Measurements from ENCODE around the gene MUC5AC. TPM values are rescaled to one million over a fixed set of nuclear protein-coding genes. Genes with fewer than 3 reads are reported as not detected.

The MUC5AC gene
- total RNA-seq, 4 donors from 2014 or later: not detected

DNA sequence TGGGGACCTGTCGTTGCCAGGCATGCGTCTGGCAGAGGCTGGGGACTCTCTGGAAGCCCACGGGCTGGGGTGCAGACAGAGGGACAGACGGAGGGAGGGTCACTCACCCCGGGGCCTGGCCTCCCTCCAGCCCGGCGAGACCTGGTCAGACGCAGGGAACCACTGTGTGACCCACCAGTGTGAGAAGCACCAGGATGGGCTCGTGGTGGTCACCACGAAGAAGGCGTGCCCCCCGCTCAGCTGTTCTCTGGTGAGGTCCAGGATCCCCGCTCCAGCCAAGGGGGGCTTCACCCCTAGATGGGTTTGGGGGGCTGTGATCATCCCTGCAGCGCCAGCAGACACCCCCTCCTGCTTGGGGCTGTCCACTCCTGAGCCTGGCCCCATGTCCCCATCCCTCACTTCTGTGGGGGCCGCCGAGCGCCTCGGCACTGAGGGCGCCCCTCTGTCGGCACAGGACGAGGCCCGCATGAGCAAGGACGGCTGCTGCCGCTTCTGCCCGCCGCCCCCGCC, 41.5 kb downstream of the MUC5AC start:
- intact Hi-C loops (cut with DNase I): no loop called here
- no peaks in the 10 kb centered on the region for H3K9me3 ChIP-seq
- H3K27ac ChIP-seq: no peak overlapping the region
- WGBS, 2 donors: 70 to 77% methylated on average over 10 to 18 of the region's 27 CpGs
- no peaks in the 10 kb centered on the region for H3K36me3 ChIP-seq
- H3K4me3 ChIP-seq (replicated peaks in 1 of 3): no peak overlapping the region
- H3K4me1 ChIP-seq: no peaks in the 10 kb centered on the region
- DNase-seq: no peak
- TF ChIP-seq, protein P1, sequence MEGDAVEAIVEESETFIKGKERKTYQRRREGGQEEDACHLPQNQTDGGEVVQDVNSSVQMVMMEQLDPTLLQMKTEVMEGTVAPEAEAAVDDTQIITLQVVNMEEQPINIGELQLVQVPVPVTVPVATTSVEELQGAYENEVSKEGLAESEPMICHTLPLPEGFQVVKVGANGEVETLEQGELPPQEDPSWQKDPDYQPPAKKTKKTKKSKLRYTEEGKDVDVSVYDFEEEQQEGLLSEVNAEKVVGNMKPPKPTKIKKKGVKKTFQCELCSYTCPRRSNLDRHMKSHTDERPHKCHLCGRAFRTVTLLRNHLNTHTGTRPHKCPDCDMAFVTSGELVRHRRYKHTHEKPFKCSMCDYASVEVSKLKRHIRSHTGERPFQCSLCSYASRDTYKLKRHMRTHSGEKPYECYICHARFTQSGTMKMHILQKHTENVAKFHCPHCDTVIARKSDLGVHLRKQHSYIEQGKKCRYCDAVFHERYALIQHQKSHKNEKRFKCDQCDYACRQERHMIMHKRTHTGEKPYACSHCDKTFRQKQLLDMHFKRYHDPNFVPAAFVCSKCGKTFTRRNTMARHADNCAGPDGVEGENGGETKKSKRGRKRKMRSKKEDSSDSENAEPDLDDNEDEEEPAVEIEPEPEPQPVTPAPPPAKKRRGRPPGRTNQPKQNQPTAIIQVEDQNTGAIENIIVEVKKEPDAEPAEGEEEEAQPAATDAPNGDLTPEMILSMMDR (IDR thresholded peaks at IDR 0.05): no peak
- TF ChIP-seq POLR2A (IDR thresholded peaks at IDR 0.05): no peak
- H3K27me3 ChIP-seq: no peaks in the 10 kb centered on the region

DNA sequence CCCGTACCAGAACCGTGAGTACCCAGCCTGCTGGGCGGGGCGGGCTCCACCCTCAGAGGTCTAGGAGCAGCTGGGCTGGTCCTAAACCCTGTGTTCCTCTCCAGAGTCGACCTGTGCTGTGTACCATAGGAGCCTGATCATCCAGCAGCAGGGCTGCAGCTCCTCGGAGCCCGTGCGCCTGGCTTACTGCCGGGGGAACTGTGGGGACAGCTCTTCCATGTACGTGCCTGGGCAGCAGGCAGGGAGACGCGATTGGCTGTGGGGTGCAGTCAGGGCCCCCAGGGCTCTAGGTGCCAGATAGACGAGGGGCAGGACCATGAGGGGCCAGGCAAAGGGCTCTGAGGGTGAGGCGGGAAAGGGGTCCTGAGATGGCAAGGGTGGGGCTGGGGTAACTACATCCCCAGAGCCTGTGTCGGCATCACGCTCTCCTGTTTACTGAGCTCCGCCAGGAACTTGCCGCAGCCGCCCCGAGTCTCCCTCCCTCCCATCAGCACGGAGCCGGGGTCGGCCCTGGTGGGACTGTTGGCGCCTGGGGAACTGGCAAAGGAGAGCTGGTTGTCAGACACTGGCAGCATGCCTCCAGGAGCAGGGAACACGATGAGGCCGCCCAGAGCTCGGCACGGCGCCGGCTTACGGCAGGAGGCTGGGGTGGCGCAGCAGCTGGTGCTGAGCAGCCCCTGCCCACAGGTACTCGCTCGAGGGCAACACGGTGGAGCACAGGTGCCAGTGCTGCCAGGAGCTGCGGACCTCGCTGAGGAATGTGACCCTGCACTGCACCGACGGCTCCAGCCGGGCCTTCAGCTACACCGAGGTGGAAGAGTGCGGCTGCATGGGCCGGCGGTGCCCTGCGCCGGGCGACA, 42.2 kb downstream of the MUC5AC start:
- Histone ChIP-seq H3K4me1 (no peaks in the 10 kb centered on the region), H3K9me3 (no peaks in the 10 kb centered on the region), H3K36me3 (no peaks in the 10 kb centered on the region), H3K27ac (no peak overlapping the region), H3K4me3 (replicated peaks in 1 of 3) (no peak overlapping the region), H3K27me3 (no peaks in the 10 kb centered on the region)
- 69 to 74% methylated on average over 10 to 25 of the region's 47 CpGs for WGBS, 2 donors
- intact Hi-C loops (cut with DNase I): loop anchor here (5.0 kb wide), 1 partner anchor 372 kb away; the partner anchor contains the start of gene DUSP8
- TF ChIP-seq POLR2A (IDR thresholded peaks at IDR 0.05): no peak
- TF ChIP-seq, protein P1 (IDR thresholded peaks at IDR 0.05): no peak
- DNase-seq: peak in 1 of 2 donors; percentile 1

DNA sequence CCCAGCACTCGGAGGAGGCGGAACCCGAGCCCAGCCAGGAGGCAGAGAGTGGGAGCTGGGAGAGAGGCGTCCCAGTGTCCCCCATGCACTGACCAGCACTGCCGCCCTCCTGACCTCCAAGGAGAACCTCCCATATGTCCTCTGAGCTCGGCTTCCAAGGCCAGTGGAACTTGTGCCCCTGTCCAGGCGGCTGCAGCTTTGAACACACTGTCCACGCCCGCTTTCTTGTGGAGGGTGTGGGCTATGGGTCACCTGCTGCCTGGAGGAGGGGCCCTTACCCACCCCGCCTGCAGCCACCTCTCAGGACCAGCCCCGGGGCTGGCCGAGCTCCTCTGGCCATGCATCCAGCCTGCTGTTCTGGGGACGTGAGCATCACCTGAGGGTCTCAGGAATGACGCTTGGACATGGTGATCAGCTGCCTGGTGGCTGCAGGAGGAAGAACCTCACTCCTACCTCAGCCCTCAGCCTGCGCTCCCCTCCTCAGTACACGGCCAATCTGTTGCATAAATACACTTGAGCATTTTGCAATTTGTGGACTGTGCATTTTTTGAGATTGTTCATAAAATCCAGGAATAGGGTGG, 42.9 kb downstream of the MUC5AC start:
- H3K4me1 ChIP-seq: no peaks in the 10 kb centered on the region
- intact Hi-C loops (cut with DNase I): loop anchor here (5.0 kb wide), 1 partner anchor 372 kb away; the partner anchor contains the start of gene DUSP8
- TF ChIP-seq, protein P1 (IDR thresholded peaks at IDR 0.05): no peak
- no peak for TF ChIP-seq POLR2A (IDR thresholded peaks at IDR 0.05)
- no peak overlapping the region for H3K4me3 ChIP-seq (replicated peaks in 1 of 3)
- no peaks in the 10 kb centered on the region for H3K9me3 ChIP-seq
- H3K27me3 ChIP-seq: no peaks in the 10 kb centered on the region
- WGBS, 2 donors: 58 to 72% methylated on average over 4 to 10 of the region's 16 CpGs
- DNase-seq: peak in 1 of 2 donors; percentile 1
- no peaks in the 10 kb centered on the region for H3K36me3 ChIP-seq
- no peak overlapping the region for H3K27ac ChIP-seq

DNA sequence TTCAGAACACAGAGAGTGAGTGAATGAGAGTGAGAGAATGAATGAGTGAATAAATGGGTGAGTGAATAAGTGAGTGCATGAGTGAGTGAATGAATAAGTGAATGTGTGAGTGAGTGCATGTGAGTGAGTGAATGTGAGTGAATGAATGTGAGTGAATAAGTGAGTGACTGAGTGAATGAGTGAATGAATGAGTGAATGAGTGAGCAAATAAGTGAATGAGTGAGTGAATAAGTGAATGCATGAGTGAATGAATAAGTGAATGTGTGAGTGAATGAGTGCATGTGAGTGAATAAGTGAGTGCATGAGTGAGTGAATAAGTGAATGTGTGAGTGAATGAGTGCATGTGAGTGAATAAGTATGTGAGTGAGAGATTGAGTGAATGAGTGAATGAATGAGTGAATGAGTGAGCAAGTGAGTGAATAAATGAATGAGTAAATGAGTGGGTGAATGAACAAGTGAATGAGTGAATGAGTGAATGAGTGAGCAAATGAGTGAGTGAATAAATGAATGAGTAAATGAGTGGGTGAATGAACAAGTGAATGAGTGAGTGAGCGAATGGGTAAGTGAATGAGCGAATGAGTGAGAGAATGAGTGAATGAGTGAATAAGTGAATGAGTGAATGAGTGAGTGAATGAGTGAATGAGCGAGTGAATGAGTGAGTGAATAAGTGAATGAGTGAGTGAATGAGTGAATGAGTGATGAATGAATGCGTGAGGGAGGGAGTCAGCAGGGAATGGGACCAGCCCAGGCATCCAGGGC, 43.8 kb downstream of the MUC5AC start:
- Histone ChIP-seq H3K27ac (no peak overlapping the region), H3K9me3 (no peaks in the 10 kb centered on the region), H3K4me3 (replicated peaks in 1 of 3) (no peak overlapping the region), H3K4me1 (no peaks in the 10 kb centered on the region), H3K36me3 (no peaks in the 10 kb centered on the region), H3K27me3 (no peaks in the 10 kb centered on the region)
- TF ChIP-seq, protein P1 (IDR thresholded peaks at IDR 0.05): no peak
- TF ChIP-seq POLR2A (IDR thresholded peaks at IDR 0.05): no peak
- WGBS, 2 donors: 87 to 92% methylated on average over 4 of the region's 4 CpGs
- DNase-seq: no peak
- intact Hi-C loops (cut with DNase I): loop anchor here (2.0 to 5.0 kb wide), 2 partner anchors 315 to 371 kb away; partner anchors contain the start of gene DUSP8
